NCI-H2196 treated with DMSO at 0.1 percent for 48 hours (cell line): ENCODE results near the gene MTHFD2L.

Source experiments
- DNase-seq: peaks from one replicate; lab custom pipeline; 2025; ENCODE audit not compliant: unreplicated experiment; lab: John Stamatoyannopoulos, UW

Gene MTHFD2L

DNA sequence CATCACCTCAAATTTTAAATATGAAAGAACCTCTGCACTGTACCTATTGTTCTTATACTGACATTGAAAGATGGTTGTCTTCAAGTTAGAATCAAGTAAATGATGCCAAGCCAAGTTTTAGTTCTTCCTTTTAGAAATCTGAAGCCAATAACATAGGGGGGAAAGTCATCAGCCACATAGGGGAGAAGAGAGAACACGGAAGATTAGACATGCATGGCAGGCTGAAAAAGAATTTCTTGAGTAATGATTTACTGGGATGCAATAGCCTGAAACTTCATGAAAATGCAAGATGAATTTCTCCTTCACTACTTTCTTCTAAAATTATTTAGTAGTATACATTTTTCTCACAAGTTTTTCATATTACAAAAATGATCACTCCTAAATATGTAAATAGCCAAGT lies 136.8 kb downstream of the MTHFD2L start:
- DNase-seq: no peak

DNA sequence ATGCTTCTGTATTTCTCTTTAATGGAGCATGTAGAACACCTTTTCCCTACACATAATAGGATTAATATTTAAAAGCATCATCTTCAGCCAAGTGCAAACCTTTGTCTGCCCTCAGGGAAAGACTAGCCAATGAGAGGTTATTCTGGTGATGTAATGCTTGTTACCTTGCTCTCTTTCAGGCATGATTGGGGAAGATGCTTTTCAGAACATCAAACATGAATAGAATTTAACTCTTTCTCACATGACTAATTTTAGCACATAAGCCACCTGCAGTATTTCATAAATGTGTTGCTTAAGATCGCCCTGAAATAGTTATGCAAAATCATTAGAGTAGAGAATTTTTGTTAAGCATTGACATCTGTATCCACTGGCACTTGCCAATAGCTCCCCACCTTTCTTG lies 139.6 kb downstream of the MTHFD2L start:
- DNase-seq: no peak

DNA sequence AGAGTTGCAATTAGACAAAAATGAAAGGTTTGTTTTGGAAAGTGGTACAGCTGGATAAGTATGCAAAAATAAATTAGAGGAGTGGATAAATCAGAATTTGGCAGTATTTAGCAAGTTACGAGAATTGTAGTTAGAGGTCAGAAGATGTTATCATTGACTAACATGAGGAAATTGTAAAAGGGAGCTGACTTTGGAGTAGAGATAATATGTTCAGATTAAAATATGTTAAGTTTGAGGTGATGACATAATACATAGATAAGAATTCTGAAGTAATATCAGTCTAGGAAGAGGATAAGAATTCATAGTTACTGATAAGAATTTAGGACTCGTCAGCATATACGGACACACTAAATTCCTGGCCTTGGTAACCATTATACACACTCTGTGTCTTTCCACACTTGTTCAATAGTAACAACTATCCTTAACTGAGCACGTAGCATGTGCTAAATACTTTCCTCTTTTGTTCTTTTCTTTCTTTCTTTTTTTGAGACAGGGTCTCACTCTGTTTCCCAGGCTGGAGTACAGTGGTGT lies 146.2 kb downstream of the MTHFD2L start:
- DNase-seq: no peak

DNA sequence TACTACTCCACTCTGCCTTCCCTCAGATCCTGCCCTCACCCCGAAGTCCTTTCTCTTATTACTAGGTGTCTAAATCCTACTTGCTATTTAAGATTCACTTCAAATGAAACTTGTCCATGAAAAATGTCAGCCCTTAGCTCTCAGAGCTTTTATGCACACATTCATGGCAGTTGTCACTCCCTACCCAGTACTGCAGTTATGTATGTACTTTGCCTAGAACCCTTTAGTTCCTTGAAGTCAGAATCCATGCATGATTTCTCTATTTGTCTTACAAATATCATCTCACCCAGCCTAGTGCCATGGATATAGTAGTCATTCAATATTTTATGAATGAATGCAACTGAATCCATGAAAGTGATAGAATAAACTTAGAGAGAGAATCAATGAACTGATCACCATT lies 147.1 kb downstream of the MTHFD2L start:
- DNase-seq: no peak

DNA sequence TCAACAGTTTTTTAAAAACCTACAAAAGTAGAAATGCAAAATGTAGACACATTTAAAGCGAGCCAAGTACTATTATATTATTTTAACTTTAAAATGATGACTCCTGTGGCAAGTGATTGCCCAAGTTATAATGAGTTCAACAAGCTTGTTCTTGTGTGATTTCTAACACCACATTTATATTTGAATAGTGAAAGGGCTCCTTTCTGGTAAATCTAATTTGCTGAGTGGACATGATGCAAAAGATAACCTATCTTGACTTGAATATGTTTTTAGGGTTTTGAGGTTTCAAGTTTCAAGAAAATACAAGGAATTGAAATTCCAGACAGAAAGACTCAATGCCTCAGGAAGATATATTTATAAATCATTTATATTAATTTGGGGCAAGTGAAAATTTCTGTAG lies 149.3 kb downstream of the MTHFD2L start:
- no peak for DNase-seq

DNA sequence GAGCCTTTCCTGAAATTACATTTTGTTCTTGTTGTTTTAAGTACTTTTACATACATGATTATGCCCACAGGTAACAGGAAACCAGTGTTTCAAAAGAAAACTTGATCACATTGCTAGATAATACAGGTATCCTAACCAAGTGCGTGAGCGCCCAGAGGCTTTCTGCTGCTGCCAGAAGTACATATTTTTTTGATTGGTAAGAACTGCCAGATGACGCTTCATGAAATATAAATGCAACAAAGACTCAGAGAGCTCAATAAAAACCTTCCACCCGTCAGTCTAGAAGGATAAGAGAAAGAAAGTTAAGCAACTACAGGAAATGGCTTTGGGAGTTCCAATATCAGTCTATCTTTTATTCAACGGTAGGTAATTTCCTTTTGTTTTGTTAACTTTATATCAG lies 150.3 kb downstream of the MTHFD2L start, which contains the start of gene EPGN:
Gene EPGN, plus strand, starts transcription at position 256 of the 400 bp plus-strand sequence. Its CDS starts 64 bp downstream, at position 320.
- DNase-seq: no peak

DNA sequence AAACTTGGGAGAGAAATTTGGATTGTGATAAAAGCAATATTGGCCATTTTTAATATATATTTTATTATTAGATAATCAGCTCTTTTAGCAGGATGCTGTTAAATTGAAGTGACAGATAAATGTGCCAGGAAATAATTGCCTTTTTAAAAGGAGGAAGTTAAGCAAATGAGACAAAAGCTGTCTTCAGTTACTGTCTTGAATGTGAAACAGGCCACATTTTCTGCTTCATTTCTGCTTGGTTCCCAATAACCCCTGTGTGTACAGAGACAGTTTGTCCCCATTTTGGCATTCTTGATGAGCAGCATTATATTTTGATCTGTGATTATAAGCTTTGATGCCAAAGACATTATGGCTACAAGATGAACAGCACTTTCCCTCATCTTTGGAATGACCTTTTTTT lies 151.3 kb downstream of the MTHFD2L start:
- DNase-seq: no peak

DNA sequence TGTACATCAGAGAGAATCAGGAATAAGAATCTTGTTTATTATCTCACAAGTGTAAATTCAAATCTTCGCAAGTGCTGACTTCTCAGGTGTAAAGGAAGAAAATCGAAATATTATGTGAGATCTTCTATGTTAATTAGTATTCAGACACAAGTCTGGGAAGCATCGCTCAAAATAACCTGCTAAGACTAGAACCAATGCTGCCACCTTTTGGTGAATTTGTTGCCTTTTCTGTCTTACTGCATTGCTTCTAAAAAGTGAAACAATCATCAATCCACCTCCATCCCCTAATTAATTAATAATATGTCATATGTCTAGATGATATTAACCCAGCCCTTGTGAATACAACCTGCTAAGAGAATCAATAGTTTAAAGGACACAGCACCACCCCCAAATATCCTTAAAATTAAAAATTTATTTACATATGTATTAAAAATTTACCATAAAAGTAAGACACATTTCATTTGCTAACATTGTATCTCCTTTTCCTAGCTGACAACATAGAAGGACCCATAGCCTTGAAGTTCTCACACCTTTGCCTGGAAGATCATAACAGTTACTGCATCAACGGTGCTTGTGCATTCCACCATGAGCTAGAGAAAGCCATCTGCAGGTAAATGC lies 153.9 kb downstream of the MTHFD2L start:
- DNase-seq: peak; percentile 17

DNA sequence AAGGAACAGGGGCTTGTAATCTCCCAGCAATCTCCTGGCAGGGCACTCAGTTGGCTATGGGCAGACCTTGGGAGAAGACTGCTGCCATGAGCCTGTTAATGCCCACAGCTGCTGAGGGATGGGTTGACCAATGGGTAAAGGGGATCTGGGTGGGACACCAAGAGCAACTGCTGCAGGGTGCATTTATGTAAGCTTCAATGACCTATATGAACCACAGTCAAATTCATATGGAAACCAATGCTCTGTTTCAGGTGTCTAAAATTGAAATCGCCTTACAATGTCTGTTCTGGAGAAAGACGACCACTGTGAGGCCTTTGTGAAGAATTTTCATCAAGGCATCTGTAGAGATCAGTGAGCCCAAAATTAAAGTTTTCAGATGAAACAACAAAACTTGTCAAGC lies 156.4 kb downstream of the MTHFD2L start:
- DNase-seq: no peak

DNA sequence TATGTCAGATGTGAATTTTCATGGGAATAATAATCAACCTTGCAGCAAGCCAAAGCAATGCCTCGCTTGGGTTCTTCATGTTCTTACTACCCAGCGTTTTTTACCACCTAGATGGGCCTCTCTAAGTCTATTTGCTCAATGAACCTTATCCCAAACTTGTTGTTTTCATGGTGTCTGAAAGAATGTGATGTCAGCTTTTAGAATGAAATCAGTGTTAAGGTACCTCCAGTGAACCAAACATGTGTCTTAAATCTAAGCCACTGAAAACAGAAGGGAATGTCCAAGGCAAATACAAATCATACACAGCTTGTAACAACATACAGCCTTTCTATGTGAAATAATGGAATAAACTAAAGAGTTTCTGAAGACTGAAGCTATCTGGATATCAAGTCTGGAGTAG lies 157.0 kb downstream of the MTHFD2L start:
- DNase-seq: no peak

DNA sequence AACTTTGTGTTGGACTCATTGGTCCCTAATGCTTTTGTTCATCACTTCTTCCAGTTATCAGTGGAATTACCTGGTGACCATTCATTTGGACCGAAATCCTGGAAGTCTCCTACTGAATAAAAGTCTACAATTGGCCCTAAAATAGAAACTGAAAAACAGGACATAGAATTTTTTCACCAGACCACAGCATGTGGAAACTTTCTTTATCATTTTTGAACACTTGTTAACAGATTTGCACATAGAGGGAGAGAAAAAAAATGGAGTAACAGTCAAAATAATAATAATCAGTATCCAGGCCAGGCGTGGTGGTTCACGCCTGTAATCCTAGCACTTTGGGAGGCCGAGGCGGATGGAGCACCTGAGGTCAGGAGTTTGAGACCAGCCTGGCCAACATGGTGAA lies 157.5 kb downstream of the MTHFD2L start:
- no peak for DNase-seq

DNA sequence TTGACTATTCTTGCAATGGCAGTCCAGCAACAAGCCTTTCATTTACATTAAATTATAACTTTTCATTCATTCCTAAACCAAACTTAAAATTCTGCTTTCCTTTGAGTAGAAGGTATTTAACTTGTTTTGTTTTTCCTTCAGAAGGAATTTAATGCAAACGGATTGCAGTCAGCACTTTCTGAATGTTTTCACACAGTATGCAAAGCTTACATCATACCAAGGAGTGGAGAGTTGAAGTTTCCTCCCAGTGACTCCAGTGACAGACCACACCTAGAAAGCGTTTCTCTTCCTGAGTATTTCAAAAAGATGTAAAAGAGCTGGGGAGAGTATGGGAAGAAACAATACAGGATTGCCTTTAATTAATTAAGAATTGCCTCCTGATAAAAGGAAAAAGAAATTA lies 158.5 kb downstream of the MTHFD2L start:
- DNase-seq: no peak

DNA sequence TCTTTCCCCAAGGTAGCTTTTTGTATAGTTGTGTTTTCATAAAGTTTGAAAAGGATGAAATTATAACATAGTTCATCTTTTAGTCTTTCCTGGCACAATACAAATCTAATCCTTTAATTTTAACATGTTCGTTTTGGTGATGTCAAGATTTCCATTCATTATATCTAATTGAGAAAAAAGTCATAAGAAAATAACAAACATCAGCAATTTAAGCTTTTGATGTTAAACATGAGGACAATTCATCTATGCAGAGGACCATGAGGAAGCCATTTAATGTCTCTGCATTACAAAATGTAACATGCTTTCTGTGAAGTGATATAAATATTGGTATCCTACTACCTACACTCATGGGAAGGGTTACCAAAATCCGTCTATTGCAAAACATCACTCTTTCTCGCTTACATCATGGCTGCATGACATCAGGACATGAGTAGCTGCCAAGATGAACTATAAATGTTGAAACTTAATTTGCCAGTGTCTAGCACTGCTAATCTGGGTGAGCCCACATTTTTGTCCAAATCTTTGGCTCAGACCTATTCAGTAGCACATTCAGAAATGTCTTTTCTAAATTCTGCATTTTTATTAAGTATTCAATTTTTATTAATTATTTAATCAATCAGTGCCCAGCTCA lies 159.8 kb downstream of the MTHFD2L start:
- DNase-seq: no peak

DNA sequence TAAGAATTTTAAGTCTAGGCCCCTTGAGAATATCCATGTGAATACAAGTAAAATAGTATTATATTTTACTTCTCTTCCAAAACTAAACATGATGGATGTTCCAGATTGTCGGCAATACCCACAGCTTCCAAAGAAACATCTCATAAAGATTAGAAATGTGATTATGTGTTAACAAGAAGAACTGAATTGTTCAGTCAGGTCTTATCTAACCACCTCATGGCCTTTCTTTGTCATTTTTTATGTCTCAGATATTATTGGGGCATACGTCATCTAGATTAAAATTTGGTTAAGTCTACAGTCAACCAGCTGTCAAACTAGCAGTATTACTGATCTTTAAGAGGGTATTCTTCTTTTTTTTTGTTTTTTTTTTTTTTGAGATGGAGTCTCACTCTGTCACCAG lies 160.4 kb downstream of the MTHFD2L start:
- no peak for DNase-seq

DNA sequence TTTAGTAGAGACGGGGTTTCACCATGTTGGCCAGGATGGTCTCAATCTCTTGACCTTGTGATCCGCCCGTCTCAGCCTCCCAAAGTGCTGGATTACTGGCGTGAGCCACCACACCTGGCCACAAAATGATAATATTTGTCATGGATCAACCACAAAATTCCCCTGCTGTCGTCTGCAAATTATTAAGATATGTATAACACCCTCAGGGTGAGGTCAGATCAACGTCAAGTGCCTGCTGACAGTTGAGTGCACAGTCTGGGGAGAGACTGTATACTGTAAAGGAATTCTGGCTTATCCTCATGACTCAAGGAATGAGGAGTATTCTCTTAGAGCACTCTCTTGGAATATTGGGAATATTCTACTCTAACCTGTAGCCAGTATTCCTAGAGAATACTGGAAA lies 161.6 kb downstream of the MTHFD2L start:
- no peak for DNase-seq

DNA sequence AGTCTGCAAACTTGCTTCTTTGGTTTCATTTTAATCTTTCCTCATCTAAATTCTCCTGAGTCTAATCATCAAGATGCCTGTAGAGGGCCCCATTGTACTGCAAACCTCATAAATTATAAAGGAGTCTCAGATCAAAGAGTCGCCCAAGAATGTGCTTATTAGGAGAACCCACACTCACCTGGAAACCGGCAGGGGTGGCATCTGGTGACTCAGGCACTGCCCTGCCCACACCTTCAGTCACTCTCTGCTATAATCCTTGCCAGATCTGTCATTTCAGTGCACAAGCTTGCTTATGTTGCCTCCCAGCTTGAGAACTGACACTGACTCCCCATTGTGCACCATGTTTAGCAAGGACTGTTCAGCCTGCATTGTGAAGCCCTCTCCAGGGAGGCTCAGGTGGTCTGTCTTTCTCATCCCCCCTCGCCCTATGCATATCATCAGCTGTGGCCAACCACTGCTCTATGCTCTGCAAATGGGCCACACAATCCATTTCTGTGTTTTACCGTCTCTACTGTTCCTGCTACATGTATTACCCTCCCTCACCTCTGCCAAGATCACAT lies 162.7 kb downstream of the MTHFD2L start:
- peak; percentile 11 for DNase-seq

DNA sequence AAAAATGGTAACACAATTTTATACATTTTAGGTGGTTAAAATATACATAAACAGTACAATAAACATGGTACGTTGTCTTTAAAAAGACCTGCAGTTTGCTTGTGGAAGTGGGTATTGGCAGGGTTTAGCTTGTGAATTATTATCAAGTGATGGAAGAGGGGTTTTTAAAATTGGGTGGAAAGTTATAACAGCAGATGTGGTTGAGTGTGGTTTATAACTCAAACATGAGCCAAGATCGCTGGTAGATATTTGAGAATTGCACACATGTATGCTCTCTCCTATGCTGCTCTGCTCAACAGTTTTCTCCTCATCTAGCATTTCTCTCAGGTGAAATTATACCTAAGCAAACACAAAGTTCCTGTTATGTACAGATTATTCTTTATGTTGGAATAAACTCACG lies 164.4 kb downstream of the MTHFD2L start:
- DNase-seq: no peak

DNA sequence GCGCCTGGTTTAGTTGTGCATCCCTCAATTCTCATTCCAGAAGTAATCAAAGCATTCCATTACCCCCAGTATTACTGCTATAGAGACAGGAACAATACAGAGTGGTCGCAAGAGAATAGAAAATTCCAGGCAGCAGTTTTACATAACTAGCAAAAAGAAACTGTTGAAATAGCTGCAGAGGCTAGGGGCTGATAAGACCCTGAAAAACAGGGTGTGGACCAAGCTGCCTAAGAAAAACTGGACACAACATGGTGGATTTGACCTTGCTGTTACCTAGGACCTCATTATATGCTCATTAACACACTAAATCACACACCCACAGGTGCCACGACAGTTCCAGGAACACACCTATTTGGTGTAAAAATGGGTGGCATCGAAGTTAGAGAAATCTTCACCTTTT lies 165.7 kb downstream of the MTHFD2L start:
- DNase-seq: no peak

DNA sequence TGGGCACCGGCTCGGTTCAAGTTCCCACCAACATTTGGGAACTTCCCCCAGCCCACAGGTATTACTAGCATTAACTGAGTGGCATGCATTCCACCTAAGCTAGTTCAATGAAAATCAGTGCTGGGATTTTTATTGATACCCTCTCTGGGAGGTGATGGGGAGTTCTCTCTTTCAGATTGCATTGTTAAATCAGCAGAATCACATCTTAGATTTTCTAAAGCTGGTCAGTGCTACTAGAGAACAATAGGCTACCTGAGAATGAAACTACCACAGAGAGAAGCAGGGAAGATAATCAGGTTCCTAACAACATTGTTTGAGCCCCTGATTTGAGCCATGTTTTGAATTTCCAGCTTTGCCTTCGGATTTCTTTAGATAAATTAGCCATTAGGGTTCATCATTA lies 166.3 kb downstream of the MTHFD2L start:
- no peak for DNase-seq

DNA sequence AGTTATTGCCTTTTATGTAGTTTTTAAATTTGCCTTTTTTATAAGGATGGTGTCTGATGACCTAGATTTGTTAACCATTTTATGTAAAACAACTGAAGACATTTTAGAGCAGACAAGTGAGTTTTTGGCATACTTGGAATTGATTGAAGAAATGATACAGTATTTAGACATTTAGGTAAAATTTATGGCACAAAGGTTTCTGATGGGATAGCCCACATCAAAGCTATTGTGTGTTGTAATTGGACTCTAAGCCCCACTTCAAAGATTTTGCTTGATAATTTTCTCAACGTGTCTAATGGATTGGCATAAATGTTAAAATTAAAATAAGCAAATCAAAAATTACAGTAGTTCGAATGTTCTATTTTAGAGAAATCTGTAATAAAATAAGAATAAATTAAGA lies 168.0 kb downstream of the MTHFD2L start:
- no peak for DNase-seq

DNA sequence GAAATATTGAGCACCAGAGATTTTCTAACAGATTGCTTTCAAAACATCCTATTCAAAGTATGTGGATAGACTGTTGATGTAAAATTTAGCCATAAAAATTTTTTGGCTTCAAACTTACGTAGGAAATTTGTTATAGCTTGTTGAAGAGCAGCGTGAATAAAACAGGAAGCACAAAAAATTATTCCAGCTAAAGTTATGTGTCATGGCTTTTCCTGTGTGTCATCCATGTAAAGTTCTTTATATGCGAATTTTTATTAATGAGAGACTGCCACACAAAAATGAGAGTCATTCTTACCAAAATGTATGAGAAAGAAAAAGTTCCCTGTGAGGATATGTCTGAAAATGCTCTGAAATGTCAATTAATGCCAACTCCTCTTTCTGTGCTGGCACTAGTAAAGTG lies 169.8 kb downstream of the MTHFD2L start:
- DNase-seq: no peak

DNA sequence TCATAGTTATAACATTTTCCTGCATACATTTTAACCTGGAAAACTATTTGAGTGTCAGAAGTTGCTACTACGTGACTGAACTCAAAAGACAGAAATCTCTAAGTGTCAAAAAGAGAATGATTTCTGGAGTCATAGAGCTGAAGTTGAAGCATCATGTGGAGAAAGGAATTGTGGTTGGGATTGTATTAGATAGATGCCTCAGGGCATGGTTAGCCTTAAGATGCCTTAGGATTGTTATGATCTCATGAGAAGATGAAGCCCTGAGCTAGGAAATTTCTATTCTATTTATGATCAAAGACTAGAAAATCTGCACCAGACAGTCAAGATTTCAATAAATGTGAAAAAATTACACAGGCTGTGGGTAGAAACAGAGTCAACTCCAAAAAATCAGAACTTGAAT lies 170.6 kb downstream of the MTHFD2L start:
- no peak for DNase-seq

DNA sequence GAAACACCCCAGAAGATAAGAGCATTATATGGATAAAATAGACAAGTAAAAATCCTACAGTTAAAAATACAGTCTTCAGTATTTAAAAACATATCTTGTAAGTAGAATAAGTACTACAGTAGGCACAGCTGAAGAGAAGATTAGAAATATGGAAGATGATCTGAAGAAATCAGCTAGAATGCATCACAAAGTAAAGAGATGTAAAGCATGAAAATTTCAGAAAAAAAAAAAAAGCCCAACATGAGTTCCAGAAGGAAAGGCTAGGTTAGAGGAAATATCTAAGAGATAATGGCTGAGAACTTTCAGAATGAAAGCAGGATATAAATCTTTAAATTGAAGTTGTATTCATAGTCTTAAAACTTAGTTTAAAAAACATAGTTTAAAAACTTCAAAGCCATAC lies 171.4 kb downstream of the MTHFD2L start:
- no peak for DNase-seq
